Measurements from ENCODE around the gene SALL2. TPM values are rescaled to one million over a fixed set of nuclear protein-coding genes. Genes with fewer than 3 reads are reported as not detected.

SALL2 gene
- total RNA-seq, 1 experiment from 2014 or later: 157 TPM

GRCh38 chr14:21494902-21495762, 31.0 kb downstream of the SALL2 start:
- ChIA-PET POLR2A (ENCODE audit: low non-redundant PET) (interaction anchor here (0.6 kb wide), 1 partner anchor 50 kb away, joined by 3 read pairs; no protein-coding TSS in a partner anchor), CTCF (no interaction called here)
- H3K4me3 ChIP-seq (ENCODE audit: low read depth, low read length, poor library complexity, severe bottlenecking): no peak overlapping the region
- BruUV-seq (replicated peaks): no TSS peak
- intact Hi-C loops (cut with micrococcal nuclease; ENCODE audit: unreplicated experiment): no loop called here
- H3K9me3 ChIP-seq (ENCODE audit: low read depth, low read length, poor library complexity, severe bottlenecking): no peaks in the 10 kb centered on the region
- H3K4me1 ChIP-seq (ENCODE audit: insufficient read depth, low read length, poor library complexity, severe bottlenecking): no peaks in the 10 kb centered on the region
- no peaks in the 10 kb centered on the region for H3K27me3 ChIP-seq (replicated peaks; ENCODE audit: insufficient read depth, low read depth, low read length, poor library complexity)
- peak overlapping the region; percentile 50 for H3K27ac ChIP-seq (ENCODE audit: low read depth, low read length, poor library complexity, severe bottlenecking)
- TF ChIP-seq EZH2 (IDR thresholded peaks at IDR 0.05; ENCODE audit: borderline replicate concordance, low read depth, low read length, poor library complexity, severe bottlenecking): no peak
- TF ChIP-seq, protein P1, sequence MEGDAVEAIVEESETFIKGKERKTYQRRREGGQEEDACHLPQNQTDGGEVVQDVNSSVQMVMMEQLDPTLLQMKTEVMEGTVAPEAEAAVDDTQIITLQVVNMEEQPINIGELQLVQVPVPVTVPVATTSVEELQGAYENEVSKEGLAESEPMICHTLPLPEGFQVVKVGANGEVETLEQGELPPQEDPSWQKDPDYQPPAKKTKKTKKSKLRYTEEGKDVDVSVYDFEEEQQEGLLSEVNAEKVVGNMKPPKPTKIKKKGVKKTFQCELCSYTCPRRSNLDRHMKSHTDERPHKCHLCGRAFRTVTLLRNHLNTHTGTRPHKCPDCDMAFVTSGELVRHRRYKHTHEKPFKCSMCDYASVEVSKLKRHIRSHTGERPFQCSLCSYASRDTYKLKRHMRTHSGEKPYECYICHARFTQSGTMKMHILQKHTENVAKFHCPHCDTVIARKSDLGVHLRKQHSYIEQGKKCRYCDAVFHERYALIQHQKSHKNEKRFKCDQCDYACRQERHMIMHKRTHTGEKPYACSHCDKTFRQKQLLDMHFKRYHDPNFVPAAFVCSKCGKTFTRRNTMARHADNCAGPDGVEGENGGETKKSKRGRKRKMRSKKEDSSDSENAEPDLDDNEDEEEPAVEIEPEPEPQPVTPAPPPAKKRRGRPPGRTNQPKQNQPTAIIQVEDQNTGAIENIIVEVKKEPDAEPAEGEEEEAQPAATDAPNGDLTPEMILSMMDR (conservative IDR thresholded peaks at IDR 0.05; ENCODE audit: low read depth, low read length): no peak
- no peak for DNase-seq (ENCODE audit: low spot score)
- peaks cover 88% of the 10 kb centered on the region for H3K36me3 ChIP-seq (ENCODE audit: insufficient read depth, low read length, poor library complexity, severe bottlenecking)

DNA sequence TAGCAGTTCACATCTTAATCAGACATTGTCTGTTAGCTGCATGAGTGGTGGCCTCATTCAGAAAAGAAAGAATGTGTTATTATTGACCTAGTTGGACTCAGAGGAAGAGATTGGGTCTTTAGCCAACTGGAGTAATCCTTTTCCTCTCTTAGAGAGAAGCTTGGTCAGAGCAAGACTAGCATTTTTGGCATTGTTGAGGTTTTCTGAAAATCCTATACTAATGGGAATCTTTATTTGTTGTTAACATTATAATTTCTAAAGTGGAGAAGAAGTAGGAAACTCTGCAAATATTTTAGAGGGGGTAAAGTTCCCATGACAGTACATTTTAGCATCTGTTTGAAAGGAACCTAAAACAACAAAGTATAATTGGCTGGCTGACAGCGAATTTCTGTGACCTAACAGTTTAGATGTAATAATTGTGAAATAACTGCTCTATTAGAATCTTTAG, 39.5 kb downstream of the SALL2 start:
- no peak overlapping the region for H3K27ac ChIP-seq (ENCODE audit: low read depth, low read length, poor library complexity, severe bottlenecking)
- no peaks in the 10 kb centered on the region for H3K9me3 ChIP-seq (ENCODE audit: low read depth, low read length, poor library complexity, severe bottlenecking)
- H3K4me1 ChIP-seq (ENCODE audit: insufficient read depth, low read length, poor library complexity, severe bottlenecking): no peaks in the 10 kb centered on the region
- ChIA-PET CTCF (no interaction called here), POLR2A (ENCODE audit: low non-redundant PET) (interaction anchor here (0.6 kb wide), 1 partner anchor 35 kb away, joined by 3 read pairs; no protein-coding TSS in a partner anchor)
- intact Hi-C loops (cut with micrococcal nuclease; ENCODE audit: unreplicated experiment): no loop called here
- no peak for TF ChIP-seq EZH2 (IDR thresholded peaks at IDR 0.05; ENCODE audit: borderline replicate concordance, low read depth, low read length, poor library complexity, severe bottlenecking)
- TF ChIP-seq, protein P1 (conservative IDR thresholded peaks at IDR 0.05; ENCODE audit: low read depth, low read length): no peak
- no peak overlapping the region for H3K4me3 ChIP-seq (ENCODE audit: low read depth, low read length, poor library complexity, severe bottlenecking)
- no TSS peak for BruUV-seq (replicated peaks)
- peaks cover 42% of the 10 kb centered on the region for H3K36me3 ChIP-seq (ENCODE audit: insufficient read depth, low read length, poor library complexity, severe bottlenecking)
- no peaks in the 10 kb centered on the region for H3K27me3 ChIP-seq (replicated peaks; ENCODE audit: insufficient read depth, low read depth, low read length, poor library complexity)
- no peak for DNase-seq (ENCODE audit: low spot score)

- DNase-seq (ENCODE audit: low spot score): peak; percentile 99
- Histone ChIP-seq H3K27ac (ENCODE audit: low read depth, low read length, poor library complexity, severe bottlenecking) (peak within 1 kb of the TSS; percentile 79), H3K4me1 (ENCODE audit: insufficient read depth, low read length, poor library complexity, severe bottlenecking) (peaks cover 11% of the 10 kb centered on the region), H3K36me3 (ENCODE audit: insufficient read depth, low read length, poor library complexity, severe bottlenecking) (no peaks in the 10 kb centered on the region), H3K4me3 (ENCODE audit: low read depth, low read length, poor library complexity, severe bottlenecking) (peak within 1 kb of the TSS; percentile 78), H3K9me3 (ENCODE audit: low read depth, low read length, poor library complexity, severe bottlenecking) (no peaks in the 10 kb centered on the region), H3K27me3 (replicated peaks; ENCODE audit: insufficient read depth, low read depth, low read length, poor library complexity) (no peaks in the 10 kb centered on the region)
- ChIA-PET POLR2A (ENCODE audit: low non-redundant PET) (interaction anchor here (0.6 to 0.7 kb wide), 2 partner anchors 21 to 23 kb away, joined by 3 read pairs; partner anchors contain the start of gene CHD8), CTCF (interaction anchor here (0.5 to 1.8 kb wide), 4 partner anchors 8 to 64 kb away, joined by 3 to 5 read pairs (median 4); partner anchors contain the start of gene CHD8)
- TF ChIP-seq EZH2 (IDR thresholded peaks at IDR 0.05; ENCODE audit: borderline replicate concordance, low read depth, low read length, poor library complexity, severe bottlenecking): no peak
- TF ChIP-seq, protein P1 (conservative IDR thresholded peaks at IDR 0.05; ENCODE audit: low read depth, low read length): peak; percentile 99
- intact Hi-C loops (cut with micrococcal nuclease; ENCODE audit: unreplicated experiment): no loop called here
- BruUV-seq (replicated peaks): no TSS peak
These were observed 49.0 kb downstream of the SALL2 start, which contains the start of the genes RAB2B and TOX4 for GRCh38 chr14:21476925-21477681. RAB2B (minus strand) TSS chr14:21476959; CDS start chr14:21476872, 87 bp downstream. TOX4 (plus strand) TSS chr14:21477195; CDS start chr14:21477279, 84 bp downstream.
